Measurements from ENCODE around the gene PRG3. TPM values are rescaled to one million over a fixed set of nuclear protein-coding genes. Genes with fewer than 3 reads are reported as not detected.

PRG3 gene
- total RNA-seq, 4 donors from 2014 or later = not detected

GRCh38 chr11:57386178-57386940 is 5.4 kb upstream of the PRG3 start:
- no peak for TF ChIP-seq EP300 (IDR thresholded peaks at IDR 0.05)
- no peak for TF ChIP-seq POLR2A (IDR thresholded peaks at IDR 0.05)
- no peak for TF ChIP-seq POLR2AphosphoS5 (IDR thresholded peaks at IDR 0.05)
- TF ChIP-seq, protein P1, sequence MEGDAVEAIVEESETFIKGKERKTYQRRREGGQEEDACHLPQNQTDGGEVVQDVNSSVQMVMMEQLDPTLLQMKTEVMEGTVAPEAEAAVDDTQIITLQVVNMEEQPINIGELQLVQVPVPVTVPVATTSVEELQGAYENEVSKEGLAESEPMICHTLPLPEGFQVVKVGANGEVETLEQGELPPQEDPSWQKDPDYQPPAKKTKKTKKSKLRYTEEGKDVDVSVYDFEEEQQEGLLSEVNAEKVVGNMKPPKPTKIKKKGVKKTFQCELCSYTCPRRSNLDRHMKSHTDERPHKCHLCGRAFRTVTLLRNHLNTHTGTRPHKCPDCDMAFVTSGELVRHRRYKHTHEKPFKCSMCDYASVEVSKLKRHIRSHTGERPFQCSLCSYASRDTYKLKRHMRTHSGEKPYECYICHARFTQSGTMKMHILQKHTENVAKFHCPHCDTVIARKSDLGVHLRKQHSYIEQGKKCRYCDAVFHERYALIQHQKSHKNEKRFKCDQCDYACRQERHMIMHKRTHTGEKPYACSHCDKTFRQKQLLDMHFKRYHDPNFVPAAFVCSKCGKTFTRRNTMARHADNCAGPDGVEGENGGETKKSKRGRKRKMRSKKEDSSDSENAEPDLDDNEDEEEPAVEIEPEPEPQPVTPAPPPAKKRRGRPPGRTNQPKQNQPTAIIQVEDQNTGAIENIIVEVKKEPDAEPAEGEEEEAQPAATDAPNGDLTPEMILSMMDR (IDR thresholded peaks at IDR 0.05) = no peak
- WGBS = 87% methylated on average over 5 of the region's 5 CpGs
- Histone ChIP-seq H3K27ac (no peak overlapping the region), H3K4me1 (no peaks in the 10 kb centered on the region), H3K9me3 (no peaks in the 10 kb centered on the region), H3K27me3 (no peaks in the 10 kb centered on the region), H3K4me3 (no peak overlapping the region), H3K36me3 (peaks cover 3% of the 10 kb centered on the region)
- no peak for DNase-seq (ENCODE audit: low spot score in 2 of 2)

DNA sequence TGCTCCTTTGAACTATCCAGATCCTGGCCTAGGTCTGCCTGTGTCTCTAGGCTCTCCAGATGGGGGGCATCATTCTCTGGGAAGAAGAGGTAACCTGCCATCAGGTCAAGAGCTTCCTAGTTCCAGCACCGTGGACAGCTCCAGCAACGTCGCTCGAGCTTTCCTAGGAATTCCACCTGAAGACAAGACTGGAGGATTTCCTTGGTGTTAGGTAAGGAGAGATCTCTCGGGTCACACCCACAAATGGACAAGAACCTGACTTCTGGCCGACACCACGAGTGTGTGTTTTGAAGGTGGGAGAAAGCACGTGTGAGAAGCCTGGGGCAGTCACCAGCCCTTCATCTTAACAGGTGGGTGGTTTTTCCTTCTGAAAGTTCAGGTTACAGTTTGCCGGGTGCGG is 1.2 kb downstream of the PRG3 start:
- Histone ChIP-seq H3K27me3 (no peaks in the 10 kb centered on the region), H3K27ac (no peak overlapping the region), H3K4me1 (no peaks in the 10 kb centered on the region), H3K36me3 (no peaks in the 10 kb centered on the region), H3K9me3 (no peaks in the 10 kb centered on the region), H3K4me3 (no peak overlapping the region)
- DNase-seq (ENCODE audit: low spot score in 2 of 2) = no peak
- TF ChIP-seq POLR2A (IDR thresholded peaks at IDR 0.05) (no peak), POLR2AphosphoS5 (IDR thresholded peaks at IDR 0.05) (no peak), EP300 (IDR thresholded peaks at IDR 0.05) (no peak)
- TF ChIP-seq, protein P1 (IDR thresholded peaks at IDR 0.05) = no peak
- 32% methylated on average over 9 of the region's 10 CpGs for WGBS

GRCh38 chr11:57378186-57378585 is 2.8 kb downstream of the PRG3 start:
- Histone ChIP-seq H3K9me3 (no peaks in the 10 kb centered on the region), H3K4me1 (no peaks in the 10 kb centered on the region), H3K4me3 (no peak overlapping the region), H3K27me3 (no peaks in the 10 kb centered on the region), H3K27ac (no peak overlapping the region), H3K36me3 (no peaks in the 10 kb centered on the region)
- DNase-seq (ENCODE audit: low spot score in 2 of 2) = no peak
- TF ChIP-seq POLR2A (IDR thresholded peaks at IDR 0.05) = no peak
- TF ChIP-seq, protein P1 (IDR thresholded peaks at IDR 0.05) = no peak
- TF ChIP-seq EP300 (IDR thresholded peaks at IDR 0.05) = no peak
- no peak for TF ChIP-seq POLR2AphosphoS5 (IDR thresholded peaks at IDR 0.05)

- no peaks in the 10 kb centered on the region for H3K4me1 ChIP-seq
- H3K27ac ChIP-seq = no peak overlapping the region
- 50% methylated on average over 5 of the region's 5 CpGs for WGBS
- H3K36me3 ChIP-seq = no peaks in the 10 kb centered on the region
- H3K27me3 ChIP-seq = no peaks in the 10 kb centered on the region
- no peaks in the 10 kb centered on the region for H3K9me3 ChIP-seq
- TF ChIP-seq POLR2AphosphoS5 (IDR thresholded peaks at IDR 0.05) (no peak), POLR2A (IDR thresholded peaks at IDR 0.05) (no peak), EP300 (IDR thresholded peaks at IDR 0.05) (no peak)
- TF ChIP-seq, protein P1 (IDR thresholded peaks at IDR 0.05) = no peak
- DNase-seq (ENCODE audit: low spot score in 2 of 2) = no peak
- H3K4me3 ChIP-seq = no peak overlapping the region
Observed at GRCh38 chr11:57377107-57377506, 3.8 kb downstream of the PRG3 start.

GRCh38 chr11:57376095-57377090 is 4.6 kb downstream of the PRG3 start:
- DNase-seq (ENCODE audit: low spot score in 2 of 2) = no peak
- Histone ChIP-seq H3K36me3 (no peaks in the 10 kb centered on the region), H3K9me3 (no peaks in the 10 kb centered on the region), H3K27ac (no peak overlapping the region), H3K27me3 (no peaks in the 10 kb centered on the region), H3K4me1 (no peaks in the 10 kb centered on the region), H3K4me3 (no peak overlapping the region)
- TF ChIP-seq POLR2A (IDR thresholded peaks at IDR 0.05) = no peak
- TF ChIP-seq EP300 (IDR thresholded peaks at IDR 0.05) = no peak
- no peak for TF ChIP-seq POLR2AphosphoS5 (IDR thresholded peaks at IDR 0.05)
- TF ChIP-seq, protein P1 (IDR thresholded peaks at IDR 0.05) = no peak
- 39% methylated on average over 14 of the region's 26 CpGs for WGBS
